ENCODE data around the gene KIAA1217.

KIAA1217 gene

GRCh38 chr10:24524314-24524713 lies 315.4 kb downstream of the KIAA1217 start:
- no peak for TF ChIP-seq CTCF (conservative IDR thresholded peaks at IDR 0.05; ENCODE audit: control insufficient read depth, insufficient read depth, low read depth, low read length)
- no peak for DNase-seq (ENCODE audit: low read depth)

GRCh38 chr10:24526085-24526649 lies 317.2 kb downstream of the KIAA1217 start:
- no peak for DNase-seq (ENCODE audit: low read depth)
- no peak overlapping the region for H3K4me3 ChIP-seq (ENCODE audit: control insufficient read depth, low read depth, low read length)
- no peak for TF ChIP-seq CTCF (conservative IDR thresholded peaks at IDR 0.05; ENCODE audit: control insufficient read depth, insufficient read depth, low read depth, low read length)

More at GRCh38 chr10:24524314-24524713, 315.4 kb downstream of the KIAA1217 start:
- no peak overlapping the region for H3K4me3 ChIP-seq (ENCODE audit: control insufficient read depth, low read depth, low read length)

GRCh38 chr10:24528946-24529345 lies 320.0 kb downstream of the KIAA1217 start:
- TF ChIP-seq CTCF (conservative IDR thresholded peaks at IDR 0.05; ENCODE audit: control insufficient read depth, insufficient read depth, low read depth, low read length), result no peak
- no peak overlapping the region for H3K4me3 ChIP-seq (ENCODE audit: control insufficient read depth, low read depth, low read length)
- no peak for DNase-seq (ENCODE audit: low read depth)

GRCh38 chr10:24531439-24531838 lies 322.5 kb downstream of the KIAA1217 start:
- no peak for TF ChIP-seq CTCF (conservative IDR thresholded peaks at IDR 0.05; ENCODE audit: control insufficient read depth, insufficient read depth, low read depth, low read length)
- H3K4me3 ChIP-seq (ENCODE audit: control insufficient read depth, low read depth, low read length), result no peak overlapping the region
- DNase-seq (ENCODE audit: low read depth), result no peak

GRCh38 chr10:24533981-24534380 lies 325.0 kb downstream of the KIAA1217 start:
- no peak overlapping the region for H3K4me3 ChIP-seq (ENCODE audit: control insufficient read depth, low read depth, low read length)
- no peak for TF ChIP-seq CTCF (conservative IDR thresholded peaks at IDR 0.05; ENCODE audit: control insufficient read depth, insufficient read depth, low read depth, low read length)
- DNase-seq (ENCODE audit: low read depth), result no peak

- TF ChIP-seq CTCF (conservative IDR thresholded peaks at IDR 0.05; ENCODE audit: control insufficient read depth, insufficient read depth, low read depth, low read length), result no peak
- no peak for DNase-seq (ENCODE audit: low read depth)
- H3K4me3 ChIP-seq (ENCODE audit: control insufficient read depth, low read depth, low read length), result no peak overlapping the region
These were observed 327.7 kb downstream of the KIAA1217 start for GRCh38 chr10:24536636-24537035.
